HCT116 (cell line): Measurements from ENCODE around the gene NALCN. TPM values are rescaled to one million over a fixed set of nuclear protein-coding genes. Genes with fewer than 3 reads are reported as not detected.

Experiments used
- ATAC-seq: fragments of 200-7000 bp; cut with Tn5 transposase; 2 replicates; pipeline ENCODE4 v1.9.1; 2020; ENCODE audit warnings: mild to moderate bottlenecking, moderate library complexity
- BruUV-seq: library from RNA; stranded (reverse); fragments of 400-500 nt; replicated peaks from 2 replicates; lab custom pipeline; 2021; lab: Mats Ljungman, UMichigan
- CTCF ChIA-PET: fragments of 300-600 bp; sonication (Branson Sonifier 250); formaldehyde crosslinking; loops from one replicate; lab custom pipeline; 2021; ENCODE audit warnings: antibody characterized with exemption; lab: Charles Lee
- POLR2A ChIA-PET: fragments of 300-600, 350-600 bp; sonication (Branson Sonifier 250); formaldehyde crosslinking; loops from one replicate; lab custom pipeline; 2021; ENCODE audit warnings: antibody characterized with exemption; lab: Charles Lee
- RAD21 ChIA-PET, 2 experiments: fragments of 300-600 bp; sonication (Branson Sonifier 250); formaldehyde crosslinking; loops; one replicate each; lab custom pipeline; 2023; ENCODE audit warnings: low total read pairs in 2 of 2; ENCODE audit not compliant: uncharacterized antibody in 2 of 2, unreplicated experiment in 2 of 2, low non-redundant PET in 1 of 2; lab: Charles Lee
- DNase-seq: peaks from one replicate; pipeline ENCODE4 v3.0.0-alpha.2; 2010; ENCODE audit warnings: low read depth, low spot score
- H2AFZ ChIP-seq: fragments of 200-600 bp; shearing (Covaris generic), sonication (generic); 2 replicates; pipeline ENCODE4 v1.6.1; 2017; ENCODE audit warnings: low read depth, mixed run types, mixed read lengths, antibody characterized with exemption, low read length; ENCODE audit not compliant: poor library complexity, severe bottlenecking
- H3K27ac ChIP-seq: 2 replicates; pipeline ENCODE4 v1.5.1; 2012; ENCODE audit warnings: low read depth, low read length
- H3K27me3 ChIP-seq: fragments of 200-600 bp; sonication (generic); 2 replicates; pipeline ENCODE4 v1.6.1; 2016; ENCODE audit warnings: mixed run types, low read length, mixed read lengths; ENCODE audit not compliant: insufficient read depth
- H3K36me3 ChIP-seq, 2 experiments: fragments of 200-500 bp in 1 of 2; fragments of 200-600 bp in 1 of 2; sonication (Bioruptor generic) in 1 of 2; sonication (generic) in 1 of 2; 2 replicates each; pipeline versions ENCODE4 v1.5.1 to v1.6.1; 2014 to 2016; ENCODE audit warnings: low read length in 2 of 2, inconsistent platforms in 1 of 2, mixed read lengths in 1 of 2, mixed run types in 1 of 2; ENCODE audit not compliant: insufficient read depth in 2 of 2, control insufficient read depth in 1 of 2
- H3K4me1 ChIP-seq, 2 experiments: fragments of 200-600 bp in 1 of 2; sonication (generic) in 1 of 2; 2 replicates each; pipeline versions ENCODE4 v1.5.1 to v1.6.1; 2012 to 2017; ENCODE audit warnings: low read length in 2 of 2, inconsistent platforms in 1 of 2, mild to moderate bottlenecking in 1 of 2, mixed read lengths in 1 of 2, mixed run types in 1 of 2, moderate library complexity in 1 of 2; ENCODE audit not compliant: insufficient read depth in 2 of 2, control insufficient read depth in 1 of 2
- H3K4me2 ChIP-seq: fragments of 200-600 bp; sonication (generic); 2 replicates; pipeline ENCODE4 v1.6.1; 2017; ENCODE audit warnings: mixed run types, low read length, mixed read lengths
- H3K4me3 ChIP-seq, 2 experiments: fragments of 200-600 bp in 1 of 2; sonication (generic) in 1 of 2; replicated peaks in 1 of 2; 2 replicates each; pipeline ENCODE4 v1.5.1; 2011 to 2016; ENCODE audit warnings: low read length in 2 of 2, control low read depth in 1 of 2, low read depth in 1 of 2, mild to moderate bottlenecking in 1 of 2, mixed read lengths in 1 of 2, mixed run types in 1 of 2
- H3K79me2 ChIP-seq: fragments of 200-600 bp; sonication (generic); 2 replicates; pipeline ENCODE4 v1.6.1; 2017; ENCODE audit warnings: mild to moderate bottlenecking, mixed run types, low read length, moderate library complexity, mixed read lengths; ENCODE audit not compliant: insufficient read depth
- H3K9ac ChIP-seq: fragments of 200-600 bp; sonication (generic); 2 replicates; pipeline ENCODE4 v1.6.1; 2016; ENCODE audit warnings: low read length, mixed read lengths
- H3K9me2 ChIP-seq: fragments of 200-600 bp; sonication (generic), shearing (Covaris generic); 2 replicates; pipeline ENCODE4 v1.6.1; 2017; ENCODE audit warnings: mixed run types, mild to moderate bottlenecking, moderate library complexity; ENCODE audit not compliant: insufficient read depth
- H3K9me3 ChIP-seq, 2 experiments: fragments of 200-500 bp in 1 of 2; fragments of 200-600 bp in 1 of 2; sonication (Bioruptor generic) in 1 of 2; sonication (generic) in 1 of 2; 2 replicates each; pipeline ENCODE4 v1.6.1; 2014 to 2017; ENCODE audit warnings: low read length in 2 of 2, mixed read lengths in 2 of 2, inconsistent platforms in 1 of 2, low read depth in 1 of 2, mild to moderate bottlenecking in 1 of 2, mixed run types in 1 of 2, moderate library complexity in 1 of 2; ENCODE audit not compliant: control insufficient read depth in 1 of 2, insufficient read depth in 1 of 2
- H4K20me1 ChIP-seq: fragments of 200-600 bp; sonication (generic), shearing (Covaris generic); 2 replicates; pipeline ENCODE4 v1.6.1; 2017; ENCODE audit warnings: mixed run types, mild to moderate bottlenecking, moderate library complexity; ENCODE audit not compliant: insufficient read depth
- ATF3 ChIP-seq: IDR thresholded peaks from 2 replicates; pipeline ENCODE4 v1.6.1; 2012
- CBX3 ChIP-seq: IDR thresholded peaks from 2 replicates; pipeline ENCODE4 v1.6.1; 2012; ENCODE audit warnings: low read depth
- CEBPB ChIP-seq: IDR thresholded peaks from 2 replicates; pipeline ENCODE4 v1.6.1; 2012; ENCODE audit warnings: low read depth
- CTCF ChIP-seq, 3 experiments: fragments of 200-600 bp in 1 of 3; sonication (generic) in 1 of 3; IDR thresholded peaks in 2 of 3; conservative IDR thresholded peaks in 1 of 3; 2 replicates each; pipeline ENCODE4 v1.5.1; 2012 to 2017; ENCODE audit warnings: low read depth in 2 of 3, low read length in 2 of 3, antibody characterized with exemption in 1 of 3, borderline replicate concordance in 1 of 3, control low read depth in 1 of 3, mild to moderate bottlenecking in 1 of 3, mixed read lengths in 1 of 3, mixed run types in 1 of 3, moderate library complexity in 1 of 3; ENCODE audit not compliant: insufficient read depth in 1 of 3
- EGR1 ChIP-seq: IDR thresholded peaks from 2 replicates; pipeline ENCODE4 v1.6.1; 2012; ENCODE audit warnings: low read depth
- ELF1 ChIP-seq: IDR thresholded peaks from 2 replicates; pipeline ENCODE4 v1.6.1; 2012; ENCODE audit warnings: low read depth, borderline replicate concordance
- FOSL1 ChIP-seq: IDR thresholded peaks from 2 replicates; pipeline ENCODE4 v1.6.1; 2012; ENCODE audit warnings: low read depth
- JUND ChIP-seq: IDR thresholded peaks from 2 replicates; pipeline ENCODE4 v1.6.1; 2012
- POLR2AphosphoS5 ChIP-seq: IDR thresholded peaks from 2 replicates; pipeline ENCODE4 v1.6.1; 2011; ENCODE audit warnings: mild to moderate bottlenecking, low read depth, low read length, moderate library complexity
- REST ChIP-seq: IDR thresholded peaks from 2 replicates; pipeline ENCODE4 v1.6.1; 2012; ENCODE audit warnings: low read depth
- SIN3A ChIP-seq: IDR thresholded peaks from 2 replicates; pipeline ENCODE4 v1.6.1; 2012; ENCODE audit warnings: low read depth
- SRF ChIP-seq: IDR thresholded peaks from 2 replicates; pipeline ENCODE4 v1.6.1; 2012; ENCODE audit warnings: low read depth
- TCF7L2 ChIP-seq: IDR thresholded peaks from 2 replicates; pipeline ENCODE4 v1.7.0; 2011; ENCODE audit warnings: borderline replicate concordance, inconsistent platforms; ENCODE audit not compliant: insufficient read depth, insufficient read length; ENCODE audit errors: extremely low read depth
- ZBTB33 ChIP-seq: IDR thresholded peaks from 2 replicates; pipeline ENCODE4 v1.6.1; 2011; ENCODE audit warnings: mild to moderate bottlenecking, low read length, moderate library complexity; ENCODE audit not compliant: insufficient replicate concordance; ENCODE audit errors: extremely low read depth
- intact Hi-C: fragments of 100-400 bp; cut with micrococcal nuclease; formaldehyde crosslinking; loops from 2 replicates; pipeline ENCODE4 v1.10.0; 2022
- total RNA-seq: library from RNA; stranded (reverse); gene quantifications from one replicate; pipeline ENCODE4 v1.2.1, GENCODE V29; 2021; ENCODE audit not compliant: unreplicated experiment

The NALCN gene
- total RNA-seq, 1 experiment from 2014 or later = not detected

GRCh38 chr13:101202590-101202989 lies 213.7 kb downstream of the NALCN start:
- H3K27me3 ChIP-seq = no peaks in the 10 kb centered on the region
- TF ChIP-seq TCF7L2 (no peak), CTCF (IDR thresholded peaks at IDR 0.05 in 2 of 3, conservative IDR thresholded peaks at IDR 0.05 in 1 of 3; ENCODE audit: borderline replicate concordance in 1 of 3, insufficient read depth in 1 of 3, low read depth in 2 of 3, low read length in 2 of 3) (no peak), SIN3A (no peak), POLR2AphosphoS5 (no peak), JUND (no peak), REST (no peak), SRF (no peak), EGR1 (no peak), ATF3 (no peak), ELF1 (no peak), FOSL1 (no peak), ZBTB33 (no peak), CEBPB (no peak), CBX3 (no peak)
- intact Hi-C loops = no loop called here
- H3K4me2 ChIP-seq = no peak overlapping the region
- H3K36me3 ChIP-seq = no peaks in the 10 kb centered on the region
- no peaks in the 10 kb centered on the region for H3K4me1 ChIP-seq
- H3K9me3 ChIP-seq = peaks cover 0 to 3% of the 10 kb centered on the region in 2 experiments; a peak in 1 of 4 replicates
- ChIA-PET POLR2A (no interaction called here), RAD21 (no interaction called here), CTCF (no interaction called here)
- DNase-seq (no peak), ATAC-seq (no peak; the same call in 1 of the 2 replicates)
- H2AFZ ChIP-seq = no peak overlapping the region
- no peak overlapping the region for H3K9ac ChIP-seq
- no peaks in the 10 kb centered on the region for H3K79me2 ChIP-seq
- no peaks in the 10 kb centered on the region for H4K20me1 ChIP-seq
- no peak overlapping the region for H3K4me3 ChIP-seq
- H3K27ac ChIP-seq = no peak overlapping the region
- no peaks in the 10 kb centered on the region for H3K9me2 ChIP-seq
- no TSS peak for BruUV-seq
